Activated CD8-positive, alpha-beta memory T cell treated with anti-CD3 and anti-CD28 coated beads for 36 hours (primary cell): ENCODE data around the gene NEK7. TPM values are rescaled to one million over a fixed set of nuclear protein-coding genes. Genes with fewer than 3 reads are reported as not detected.

Source experiments
- CTCF ChIA-PET: fragments of 350-600 bp; sonication (Branson Sonifier 250); formaldehyde crosslinking; loops from one replicate; lab custom pipeline; 2021; ENCODE audit warnings: antibody characterized with exemption; lab: Charles Lee
- POLR2A ChIA-PET: fragments of 350-600 bp; sonication (Branson Sonifier 250); formaldehyde crosslinking; loops from one replicate; lab custom pipeline; 2021; ENCODE audit warnings: antibody characterized with exemption; lab: Charles Lee
- total RNA-seq, 2 experiments: library from RNA; stranded (reverse); gene quantifications; one replicate each; pipeline ENCODE4 v1.2.3, GENCODE V29; 2021

NEK7 gene
- total RNA-seq, 2 experiments from 2014 or later, result 64.7 to 68.7 TPM

- POLR2A ChIA-PET, result no interaction called here
- CTCF ChIA-PET, result interaction anchor here (0.7 kb wide), 1 partner anchor 10 kb away, joined by 3 read pairs; no protein-coding TSS in a partner anchor
These were observed 76.3 kb downstream of the NEK7 start for GRCh38 chr1:198232940-198233675.

- CTCF ChIA-PET, result no interaction called here
- POLR2A ChIA-PET, result interaction anchor here (0.7 kb wide), 1 partner anchor 171 kb away, joined by 4 read pairs; no protein-coding TSS in a partner anchor
These were observed 77.9 kb downstream of the NEK7 start for GRCh38 chr1:198234520-198235251.

DNA sequence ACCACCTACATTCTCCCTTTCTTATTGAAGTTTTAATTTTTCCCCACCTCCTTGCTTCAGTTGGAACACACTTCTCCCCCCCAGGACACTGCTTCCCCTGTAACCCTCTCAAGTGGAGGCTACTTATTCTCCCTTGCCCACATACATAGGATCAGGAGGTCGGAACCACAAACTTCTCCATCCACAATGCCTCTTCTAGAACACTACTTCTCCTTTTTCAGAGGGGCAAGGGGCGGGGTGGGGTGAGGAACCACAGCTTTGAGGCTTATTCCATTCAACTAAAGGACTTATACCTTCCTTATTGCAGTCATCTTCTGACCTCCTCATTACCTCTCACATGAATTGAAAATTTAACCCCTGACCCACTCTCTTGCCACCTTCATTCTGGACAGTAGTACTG lies 81.3 kb downstream of the NEK7 start:
- POLR2A ChIA-PET, result no interaction called here
- CTCF ChIA-PET, result no interaction called here

GRCh38 chr1:198241553-198241952 lies 84.8 kb downstream of the NEK7 start:
- ChIA-PET CTCF (no interaction called here), POLR2A (no interaction called here)

DNA sequence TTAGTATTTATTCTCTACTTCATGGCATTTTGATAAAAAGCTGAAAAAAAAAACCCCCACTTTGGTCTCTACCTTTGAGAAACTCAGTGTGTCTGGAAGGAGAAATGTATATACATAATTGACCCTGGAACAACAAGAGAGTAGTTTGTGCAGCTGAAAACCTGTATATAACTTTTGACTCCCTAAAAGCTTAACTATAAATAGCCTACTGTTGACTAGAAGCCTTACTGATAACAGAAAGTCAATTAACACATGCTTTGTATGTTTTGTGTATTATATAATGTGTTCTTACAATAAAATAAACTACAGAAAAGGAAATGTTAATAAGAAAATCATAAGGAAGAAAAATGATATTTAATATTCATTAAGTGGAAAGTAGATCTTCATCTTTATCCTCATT lies 88.0 kb downstream of the NEK7 start:
- POLR2A ChIA-PET, result interaction anchor here (0.7 kb wide), 1 partner anchor 41 kb away, joined by 4 read pairs; no protein-coding TSS in a partner anchor
- CTCF ChIA-PET, result no interaction called here

GRCh38 chr1:198245379-198245778 lies 88.6 kb downstream of the NEK7 start:
- ChIA-PET CTCF (no interaction called here), POLR2A (interaction anchor here (0.7 kb wide), 1 partner anchor 42 kb away, joined by 4 read pairs; no protein-coding TSS in a partner anchor)

GRCh38 chr1:198246337-198246736 lies 89.5 kb downstream of the NEK7 start:
- CTCF ChIA-PET, result no interaction called here
- POLR2A ChIA-PET, result no interaction called here

DNA sequence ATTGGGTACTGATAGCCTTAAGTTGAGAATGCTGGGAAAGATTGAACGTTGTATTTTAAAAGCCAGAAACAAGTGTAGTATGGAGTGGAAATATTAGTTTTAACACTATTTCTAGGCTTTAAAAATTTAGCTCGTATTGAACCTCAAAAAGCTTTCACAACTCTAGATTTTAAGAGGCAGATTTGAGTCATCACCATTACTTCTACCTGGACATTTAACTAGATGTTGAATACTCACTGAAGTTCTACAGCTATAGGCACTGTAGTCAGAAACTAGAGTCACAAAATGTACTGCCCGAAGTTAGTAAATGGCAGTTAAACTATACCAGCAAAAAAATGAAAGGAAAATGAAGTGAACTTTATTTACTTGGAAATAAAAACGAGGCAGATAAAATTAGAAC lies 96.5 kb downstream of the NEK7 start:
- ChIA-PET POLR2A (no interaction called here), CTCF (no interaction called here)

DNA sequence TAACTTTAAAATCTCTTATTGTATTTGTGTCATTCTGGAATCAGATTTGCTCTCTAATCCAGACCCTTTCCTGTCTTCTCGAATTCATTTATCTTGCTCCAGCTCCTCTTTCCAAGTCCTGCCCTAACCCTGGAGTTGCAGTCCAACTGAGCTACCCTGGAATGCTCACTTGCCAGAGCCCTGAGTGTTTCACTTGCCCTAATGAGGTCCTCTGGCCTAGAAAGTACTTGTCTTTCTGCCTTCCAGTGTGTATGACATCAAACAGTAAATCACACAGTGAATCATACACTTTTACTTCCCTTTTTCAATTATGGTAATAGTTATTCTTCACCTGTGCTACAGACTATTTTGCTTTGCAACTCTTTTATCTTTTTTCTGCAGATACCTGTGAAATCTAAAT lies 96.9 kb downstream of the NEK7 start:
- POLR2A ChIA-PET, result no interaction called here

DNA sequence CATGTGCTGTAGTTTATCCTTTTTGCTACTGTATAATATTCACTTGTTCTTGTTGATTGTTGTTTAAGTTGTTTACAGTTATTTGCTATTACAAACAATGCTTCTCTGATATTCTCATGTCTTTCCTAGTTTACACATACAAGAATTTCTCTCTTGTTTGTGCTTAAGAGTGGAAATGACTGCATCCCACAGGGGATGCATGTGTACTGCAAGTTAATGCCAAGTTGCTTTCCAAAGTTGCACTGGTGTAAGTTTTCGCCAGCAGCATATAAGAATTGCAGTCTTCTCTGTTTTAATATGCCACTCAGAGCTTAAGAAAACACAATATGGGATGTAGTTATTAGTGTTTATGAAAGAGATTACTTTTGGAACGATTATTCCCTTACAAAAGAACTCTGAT lies 97.7 kb downstream of the NEK7 start:
- CTCF ChIA-PET, result no interaction called here

More for the DNA sequence above, 96.9 kb downstream of the NEK7 start:
- CTCF ChIA-PET, result no interaction called here

DNA sequence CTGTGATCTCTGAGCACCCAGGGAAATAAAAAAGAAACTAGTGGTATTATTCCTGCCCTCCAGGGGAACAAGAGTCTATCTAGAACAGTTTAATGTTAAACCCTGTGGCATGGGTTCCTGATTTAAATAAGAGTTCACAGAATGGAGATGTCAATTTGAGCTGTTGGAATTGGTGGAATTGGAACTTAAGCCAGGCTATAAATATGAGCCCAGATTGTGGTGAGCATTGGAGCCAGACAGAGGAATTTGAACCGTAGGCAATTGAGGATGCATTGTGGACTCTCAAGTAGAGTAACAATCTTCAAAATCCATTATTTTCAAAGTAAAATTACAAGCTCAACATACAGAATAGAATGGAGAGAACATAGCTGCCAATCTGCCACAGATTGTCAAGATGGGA lies 98.2 kb downstream of the NEK7 start:
- POLR2A ChIA-PET, result no interaction called here

More for the DNA sequence above, 97.7 kb downstream of the NEK7 start:
- POLR2A ChIA-PET, result no interaction called here

GRCh38 chr1:198255784-198256183 lies 99.0 kb downstream of the NEK7 start:
- CTCF ChIA-PET, result no interaction called here

More for the DNA sequence above, 98.2 kb downstream of the NEK7 start:
- CTCF ChIA-PET, result no interaction called here

GRCh38 chr1:198258491-198258890 lies 101.7 kb downstream of the NEK7 start:
- ChIA-PET POLR2A (interaction anchor here (0.5 kb wide), 1 partner anchor 406 kb away, joined by 3 read pairs; no protein-coding TSS in a partner anchor), CTCF (no interaction called here)

More at GRCh38 chr1:198255784-198256183, 99.0 kb downstream of the NEK7 start:
- POLR2A ChIA-PET, result no interaction called here

GRCh38 chr1:198259333-198260074 lies 102.7 kb downstream of the NEK7 start:
- POLR2A ChIA-PET, result no interaction called here
- CTCF ChIA-PET, result no interaction called here

DNA sequence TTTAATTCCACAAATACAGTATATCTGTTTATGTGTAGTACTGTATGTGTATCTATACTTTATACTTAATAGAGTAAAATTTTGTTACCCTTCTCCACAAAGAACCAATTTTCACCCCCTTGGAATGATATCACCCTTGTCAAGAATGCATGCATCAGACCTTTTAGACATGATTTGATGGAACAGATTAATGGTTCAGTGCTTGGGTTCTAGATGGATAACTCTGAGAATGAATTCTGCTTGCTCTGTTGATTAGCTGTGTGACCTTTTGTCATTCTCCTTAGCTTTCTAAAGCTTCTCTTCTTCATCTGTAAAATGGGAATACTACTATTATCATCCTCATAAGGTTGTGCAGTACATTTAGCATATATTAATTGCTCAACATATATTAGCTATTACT lies 105.1 kb downstream of the NEK7 start:
- CTCF ChIA-PET, result interaction anchor here (1.3 kb wide), 1 partner anchor 103 kb away, joined by 3 read pairs; no protein-coding TSS in a partner anchor
- POLR2A ChIA-PET, result no interaction called here

GRCh38 chr1:198263186-198263585 lies 106.4 kb downstream of the NEK7 start:
- ChIA-PET CTCF (no interaction called here), POLR2A (no interaction called here)

DNA sequence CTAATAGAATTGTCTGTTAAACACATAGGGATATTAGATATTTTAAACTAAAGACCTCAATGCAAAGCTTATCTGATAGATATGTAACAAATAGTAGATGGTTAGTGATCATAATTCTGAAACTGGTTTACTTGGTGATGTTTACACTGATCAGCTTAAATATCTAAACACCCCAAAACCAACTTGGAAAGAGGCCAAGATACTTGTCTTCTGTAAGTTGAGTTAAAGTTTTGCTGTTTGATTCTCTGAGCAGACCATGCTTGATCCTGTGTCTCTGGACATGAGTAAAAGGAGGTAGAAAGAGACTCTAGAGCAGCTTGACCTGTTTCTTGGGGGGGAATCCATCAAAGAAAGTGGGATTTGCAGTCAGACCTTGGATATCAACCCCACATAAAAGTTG lies 107.5 kb downstream of the NEK7 start:
- ChIA-PET POLR2A (no interaction called here), CTCF (no interaction called here)

DNA sequence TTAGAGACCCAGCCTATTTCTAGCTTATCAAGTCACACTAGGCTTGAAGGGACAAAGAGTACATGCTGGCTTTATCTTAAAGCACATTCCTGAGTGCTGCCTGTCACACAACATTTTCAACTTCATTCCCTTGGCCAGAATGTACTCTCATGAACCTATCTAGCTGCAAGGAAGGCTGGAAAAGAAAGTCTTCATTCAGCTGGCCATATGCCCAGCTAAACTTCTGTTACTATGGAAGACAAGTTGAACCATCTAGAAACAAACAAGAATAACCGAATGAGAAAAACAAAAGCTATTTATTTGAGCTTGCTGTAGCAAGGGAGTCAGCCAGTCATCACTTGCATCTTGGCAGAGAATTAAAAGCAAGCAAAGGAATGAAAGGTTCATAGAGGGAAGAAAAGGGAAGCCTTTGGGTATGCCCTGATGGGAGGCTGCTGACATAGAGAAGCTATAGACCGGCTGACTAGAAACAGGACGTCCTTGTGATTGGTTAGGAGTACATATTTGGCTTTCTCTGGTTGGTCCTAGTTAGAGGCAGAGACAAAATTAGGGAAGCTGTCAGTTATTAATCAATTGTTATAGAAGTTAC lies 108.4 kb downstream of the NEK7 start:
- ChIA-PET CTCF (no interaction called here), POLR2A (no interaction called here)

- ChIA-PET POLR2A (no interaction called here), CTCF (no interaction called here)
These were observed 110.3 kb downstream of the NEK7 start for GRCh38 chr1:198267056-198267455.
